ENCODE measurements around the gene CDH7.

CDH7 gene

GRCh38 chr18:65768120-65768778 is 17.4 kb downstream of the CDH7 start:
- DNase-seq, result no peak

GRCh38 chr18:65769652-65770051 is 18.8 kb downstream of the CDH7 start:
- no peak for DNase-seq

GRCh38 chr18:65786474-65786873 is 35.7 kb downstream of the CDH7 start:
- DNase-seq, result no peak

GRCh38 chr18:65788373-65788772 is 37.6 kb downstream of the CDH7 start:
- peak; percentile 56 for DNase-seq

- no peak for DNase-seq
These were observed 39.8 kb downstream of the CDH7 start for GRCh38 chr18:65790604-65791003.

GRCh38 chr18:65791719-65792118 is 40.9 kb downstream of the CDH7 start:
- no peak for DNase-seq

- no peak for DNase-seq
These were observed 41.8 kb downstream of the CDH7 start for GRCh38 chr18:65792456-65793074.

GRCh38 chr18:65808759-65809158 is 57.9 kb downstream of the CDH7 start:
- no peak for DNase-seq

- DNase-seq, result no peak
These were observed 60.5 kb downstream of the CDH7 start for GRCh38 chr18:65811307-65811706.

- no peak for DNase-seq
These were observed 64.7 kb downstream of the CDH7 start for GRCh38 chr18:65815506-65815905.

GRCh38 chr18:65817178-65817577 is 66.4 kb downstream of the CDH7 start:
- DNase-seq, result no peak

- DNase-seq, result no peak
These were observed 71.1 kb downstream of the CDH7 start for GRCh38 chr18:65821911-65822310.

GRCh38 chr18:65822826-65823225 is 72.0 kb downstream of the CDH7 start:
- DNase-seq, result no peak

- no peak for DNase-seq
These were observed 76.6 kb downstream of the CDH7 start for GRCh38 chr18:65827444-65827843.

GRCh38 chr18:65835881-65836280 is 85.1 kb downstream of the CDH7 start:
- DNase-seq, result no peak

- no peak for DNase-seq
These were observed 95.3 kb downstream of the CDH7 start for GRCh38 chr18:65846107-65846506.

GRCh38 chr18:65852273-65852672 is 101.5 kb downstream of the CDH7 start:
- DNase-seq, result no peak

GRCh38 chr18:65859075-65859474 is 108.3 kb downstream of the CDH7 start:
- DNase-seq, result no peak

GRCh38 chr18:65869527-65869926 is 118.7 kb downstream of the CDH7 start:
- no peak for DNase-seq

- DNase-seq, result no peak
These were observed 125.5 kb downstream of the CDH7 start for GRCh38 chr18:65876310-65876709.

- no peak for DNase-seq
These were observed 146.5 kb downstream of the CDH7 start for GRCh38 chr18:65897292-65897691.

GRCh38 chr18:65901522-65901921 is 150.7 kb downstream of the CDH7 start:
- DNase-seq, result no peak

GRCh38 chr18:65906621-65907034 is 155.8 kb downstream of the CDH7 start:
- DNase-seq, result no peak

- no peak for DNase-seq
These were observed 156.5 kb downstream of the CDH7 start for GRCh38 chr18:65907281-65907680.

GRCh38 chr18:65919018-65919417 is 168.2 kb downstream of the CDH7 start:
- no peak for DNase-seq

Measured in NCI-H748 treated with DMSO at 0.1 percent for 48 hours (cell line).